T-cell (primary cell): ENCODE results near the gene TBC1D2. TPM values are rescaled to one million over a fixed set of nuclear protein-coding genes. Genes with fewer than 3 reads are reported as not detected.
"Not testable (repeated sequence)": the region's sequence is repeated elsewhere in the genome, so short reads cannot be mapped to it uniquely, and the experiment has no call there.

Source experiments
- ATAC-seq, 4 experiments: fragments of 200-7000 bp in 3 of 4; fragments of 150-1000 bp in 1 of 4; cut with Tn5 transposase; replicated peaks in 1 of 4; 1 replicate in 3 of 4; 2 replicates in 1 of 4; pipeline ENCODE4 v1.10.0; 2021; ENCODE audit warnings: moderate library complexity in 3 of 4, mild to moderate bottlenecking in 2 of 4, moderate number of reproducible peaks in 1 of 4
- CTCF ChIA-PET, 2 donors: fragments of 300-600 bp; sonication (Branson Sonifier 250); formaldehyde crosslinking; loops; one replicate each; lab custom pipeline; 2022; ENCODE audit warnings: antibody characterized with exemption in 2 of 2; lab: Charles Lee
- POLR2A ChIA-PET, 2 donors: fragments of 300-600 bp; sonication (Branson Sonifier 250); formaldehyde crosslinking; loops; one replicate each; lab custom pipeline; 2022; ENCODE audit warnings: antibody characterized with exemption in 2 of 2; lab: Charles Lee
- DNase-seq, 35 experiments: peaks; one replicate each; pipeline versions ENCODE4 v3.0.0 to v3.0.0-alpha.2; 2013 to 2023
- H3K27ac ChIP-seq: one replicate; pipeline ENCODE4 v1.5.1; 2013; ENCODE audit warnings: low read length
- H3K27me3 ChIP-seq, 2 experiments: replicated peaks in 1 of 2; 1 replicate in 1 of 2; 2 replicates in 1 of 2; pipeline versions ENCODE4 v1.6.1 to v1.7.0; 2013; ENCODE audit warnings: low read length in 1 of 2, mixed read lengths in 1 of 2; ENCODE audit not compliant: control insufficient read depth in 2 of 2, insufficient read depth in 2 of 2; ENCODE audit errors: extremely low read depth in 1 of 2
- H3K36me3 ChIP-seq, 2 donors: 1 replicate in 1 of 2; 2 replicates in 1 of 2; pipeline versions ENCODE4 v1.6.1 to v1.7.0; 2013; ENCODE audit warnings: low read length in 1 of 2; ENCODE audit not compliant: control insufficient read depth in 2 of 2, insufficient read depth in 1 of 2; ENCODE audit errors: extremely low read depth in 1 of 2
- H3K4me1 ChIP-seq, 2 experiments: 1 replicate in 1 of 2; 2 replicates in 1 of 2; pipeline versions ENCODE4 v1.6.1 to v1.7.0; 2013; ENCODE audit warnings: low read length in 2 of 2, mixed read lengths in 1 of 2; ENCODE audit not compliant: insufficient read depth in 2 of 2, control insufficient read depth in 1 of 2; ENCODE audit errors: extremely low read depth in 1 of 2
- H3K4me3 ChIP-seq, 2 donors: 1 replicate in 1 of 2; 2 replicates in 1 of 2; pipeline versions ENCODE4 v1.5.1 to v1.7.0; 2013; ENCODE audit warnings: mild to moderate bottlenecking in 2 of 2, low read length in 1 of 2, moderate library complexity in 1 of 2; ENCODE audit not compliant: control insufficient read depth in 1 of 2; ENCODE audit errors: extremely low read depth in 1 of 2
- H3K9me3 ChIP-seq: 2 replicates; pipeline ENCODE4 v1.7.0; 2013
- H3K27ac Mint-ChIP-seq, 2 donors: one replicate each; pipeline ENCODE4 v1.8.0; 2020 to 2021; ENCODE audit warnings: mild to moderate bottlenecking in 2 of 2, mixed read lengths in 2 of 2
- H3K27me3 Mint-ChIP-seq, 2 donors: one replicate each; pipeline ENCODE4 v1.8.0; 2021 to 2022; ENCODE audit warnings: mixed read lengths in 2 of 2
- H3K36me3 Mint-ChIP-seq: one replicate; pipeline ENCODE4 v1.8.0; 2021; ENCODE audit warnings: mixed read lengths
- H3K4me1 Mint-ChIP-seq, 3 donors: one replicate each; pipeline ENCODE4 v1.8.0; 2020 to 2022; ENCODE audit warnings: mixed read lengths in 3 of 3, mild to moderate bottlenecking in 1 of 3
- H3K4me3 Mint-ChIP-seq, 3 donors: one replicate each; pipeline ENCODE4 v1.8.0; 2020 to 2022; ENCODE audit warnings: mild to moderate bottlenecking in 3 of 3, mixed read lengths in 3 of 3, moderate library complexity in 3 of 3
- H3K9me3 Mint-ChIP-seq, 3 donors: one replicate each; pipeline ENCODE4 v1.8.0; 2020 to 2022; ENCODE audit warnings: mixed read lengths in 3 of 3
- WGBS: methylation state at CpG from one replicate; pipeline ENCODE4 v1.1.5; 2013; ENCODE audit warnings: missing lambda C conversion rate; ENCODE audit not compliant: insufficient coverage; 5-methylcytosine and 5-hydroxymethylcytosine counted together
- total RNA-seq, 35 experiments: library from RNA in 6 of 35; stranded (reverse) in 6 of 35; fragments of 120-200 nt in 1 of 35; gene quantifications; one replicate each; pipeline versions ENCODE4 v1.2.1 to v1.2.4 and lab custom pipeline; 2013 to 2026

TBC1D2 gene
- total RNA-seq, 5 donors from 2014 or later (not counting 1 experiment from before 2014, with no cell fraction given) = 4.5 to 10.7 (median 7.1) TPM

DNA sequence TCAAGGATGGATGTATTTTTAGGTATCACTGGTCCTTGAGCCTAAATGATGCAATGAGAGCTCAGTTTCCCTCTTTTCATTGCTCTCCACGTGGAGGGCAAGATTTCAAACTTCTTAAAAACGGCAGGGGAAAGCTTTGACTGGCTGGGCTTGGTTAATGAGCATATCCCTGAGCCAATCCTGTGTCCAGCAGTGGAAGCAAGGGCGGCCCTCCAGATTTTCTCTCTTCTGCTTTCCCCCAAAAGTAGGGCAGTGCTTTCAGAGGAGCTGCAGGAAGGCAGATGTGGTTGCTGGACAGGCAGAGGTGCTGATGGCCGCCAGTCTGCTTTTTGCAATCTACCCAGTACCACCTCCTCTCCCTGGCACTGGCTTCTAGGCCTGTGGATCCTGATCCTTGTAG is 30.0 kb upstream of the TBC1D2 start:
- DNase-seq (no peak), ATAC-seq (no peak)
- no peak overlapping the region for H3K27ac Mint-ChIP-seq
- H3K9me3 Mint-ChIP-seq = no peaks in the 10 kb centered on the region
- peaks cover 0 to 29% of the 10 kb centered on the region in 2 experiments for H3K27me3 ChIP-seq
- H3K36me3 ChIP-seq = no peaks in the 10 kb centered on the region
- H3K4me1 Mint-ChIP-seq = no peaks in the 10 kb centered on the region
- H3K27ac ChIP-seq = no peak overlapping the region
- H3K4me3 ChIP-seq = no peak overlapping the region
- no peaks in the 10 kb centered on the region for H3K4me1 ChIP-seq
- H3K36me3 Mint-ChIP-seq = no peaks in the 10 kb centered on the region
- ChIA-PET CTCF (no interaction called here), POLR2A (no interaction called here)
- no peaks in the 10 kb centered on the region for H3K9me3 ChIP-seq
- no peak overlapping the region for H3K4me3 Mint-ChIP-seq
- peaks cover 3 to 17% of the 10 kb centered on the region in 2 donors for H3K27me3 Mint-ChIP-seq
- 25% methylated on average over 2 of the region's 4 CpGs for WGBS

DNA sequence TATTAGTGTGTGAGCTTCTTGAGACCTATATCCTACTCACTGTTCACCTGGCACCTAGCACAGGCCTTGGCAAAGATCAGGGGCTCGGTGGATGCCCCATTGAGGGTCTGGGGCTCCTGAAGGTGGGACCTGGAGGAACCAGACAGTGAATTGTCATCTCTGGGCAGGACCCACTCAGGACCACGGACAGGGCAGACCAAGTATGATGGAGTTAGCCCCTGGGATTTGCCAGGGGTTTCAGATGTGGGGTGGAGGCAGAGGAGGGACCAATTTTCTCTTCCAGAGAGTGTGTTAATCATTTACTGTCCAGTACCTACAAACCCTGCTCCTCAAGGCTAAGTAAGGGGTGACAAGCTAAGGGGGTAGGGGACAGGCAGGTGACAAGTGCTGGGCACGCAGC is 29.3 kb upstream of the TBC1D2 start:
- no peak overlapping the region for H3K27ac Mint-ChIP-seq
- no peak for DNase-seq
- no peak overlapping the region for H3K4me3 Mint-ChIP-seq

DNA sequence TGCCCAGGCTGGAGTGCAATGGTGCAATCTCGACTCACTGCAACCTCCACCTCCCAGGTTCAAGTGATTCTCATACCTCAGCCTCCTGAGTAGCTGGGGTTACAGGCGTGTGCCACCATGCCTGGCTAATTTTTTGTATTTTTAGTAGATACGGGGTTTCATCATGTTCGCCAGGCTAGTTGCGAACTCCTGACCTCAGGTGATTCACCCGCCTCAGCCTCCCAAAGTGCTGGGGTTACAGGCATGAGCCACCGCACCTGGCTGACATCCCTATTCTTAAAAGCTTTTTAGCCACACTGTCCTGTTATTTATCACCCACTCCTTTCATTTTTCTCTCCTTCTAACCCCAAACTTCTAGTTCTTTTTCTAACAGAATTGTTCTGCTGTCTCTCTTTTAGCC is 27.7 kb upstream of the TBC1D2 start:
- POLR2A ChIA-PET, H3K27ac Mint-ChIP-seq, H3K36me3 Mint-ChIP-seq, H3K4me1 ChIP-seq, H3K9me3 Mint-ChIP-seq, ATAC-seq, H3K4me1 Mint-ChIP-seq, H3K4me3 ChIP-seq, H3K36me3 ChIP-seq, DNase-seq, H3K27ac ChIP-seq, H3K4me3 Mint-ChIP-seq, CTCF ChIA-PET, H3K9me3 ChIP-seq: not testable (repeated sequence)
- peaks cover 12 to 28% of the 10 kb centered on the region in 2 donors for H3K27me3 Mint-ChIP-seq
- WGBS = 75% methylated on average over 4 of the region's 7 CpGs
- peaks cover 0 to 39% of the 10 kb centered on the region in 2 experiments for H3K27me3 ChIP-seq

More for the DNA sequence above, 29.3 kb upstream of the TBC1D2 start:
- Histone ChIP-seq H3K9me3 (no peaks in the 10 kb centered on the region), H3K27me3 (peaks cover 0 to 29% of the 10 kb centered on the region in 2 experiments), H3K4me3 (no peak overlapping the region), H3K27ac (no peak overlapping the region), H3K4me1 (no peaks in the 10 kb centered on the region), H3K36me3 (no peaks in the 10 kb centered on the region)
- WGBS = 47% methylated on average over 2 of the region's 3 CpGs
- peaks cover 3 to 22% of the 10 kb centered on the region in 2 donors for H3K27me3 Mint-ChIP-seq
- no peaks in the 10 kb centered on the region for H3K9me3 Mint-ChIP-seq
- ChIA-PET POLR2A (no interaction called here), CTCF (no interaction called here)
- ATAC-seq = no peak
- H3K36me3 Mint-ChIP-seq = no peaks in the 10 kb centered on the region
- no peaks in the 10 kb centered on the region for H3K4me1 Mint-ChIP-seq

DNA sequence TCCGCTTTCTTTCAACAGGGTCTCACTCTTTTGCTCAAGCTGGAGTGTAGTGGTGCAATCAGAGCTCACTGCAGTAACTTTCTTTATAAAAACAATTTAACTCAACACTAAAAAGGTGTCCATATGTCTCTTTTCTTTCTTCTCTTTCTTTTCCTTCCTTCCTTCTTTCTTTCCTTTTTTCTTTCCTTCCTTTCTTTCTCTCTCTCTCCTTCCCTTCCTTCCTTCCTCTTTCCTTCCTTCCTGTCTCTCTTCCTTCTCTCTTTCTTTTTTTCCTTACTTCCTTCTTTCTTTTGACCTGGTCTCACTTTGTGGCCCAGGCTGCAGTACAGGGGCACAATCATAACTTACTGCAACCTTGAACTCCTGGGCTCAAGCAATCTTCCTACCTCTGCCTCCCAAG is 25.8 kb upstream of the TBC1D2 start:
- Mint-ChIP-seq H3K36me3 (no peaks in the 10 kb centered on the region), H3K4me3 (no peak overlapping the region), H3K27me3 (peaks cover 17 to 31% of the 10 kb centered on the region in 2 donors), H3K27ac (no peak overlapping the region), H3K9me3 (no peaks in the 10 kb centered on the region), H3K4me1 (no peaks in the 10 kb centered on the region)
- H3K4me3 ChIP-seq = no peak overlapping the region
- H3K27me3 ChIP-seq = peaks cover 0 to 27% of the 10 kb centered on the region in 2 experiments
- ChIA-PET CTCF (no interaction called here), POLR2A (no interaction called here)
- H3K4me1 ChIP-seq = no peaks in the 10 kb centered on the region
- DNase-seq (no peak), ATAC-seq (no peak)
- no peaks in the 10 kb centered on the region for H3K36me3 ChIP-seq
- no CpG with 5 or more reads among the region's 1 CpG for WGBS
- H3K9me3 ChIP-seq = no peaks in the 10 kb centered on the region
- no peak overlapping the region for H3K27ac ChIP-seq

DNA sequence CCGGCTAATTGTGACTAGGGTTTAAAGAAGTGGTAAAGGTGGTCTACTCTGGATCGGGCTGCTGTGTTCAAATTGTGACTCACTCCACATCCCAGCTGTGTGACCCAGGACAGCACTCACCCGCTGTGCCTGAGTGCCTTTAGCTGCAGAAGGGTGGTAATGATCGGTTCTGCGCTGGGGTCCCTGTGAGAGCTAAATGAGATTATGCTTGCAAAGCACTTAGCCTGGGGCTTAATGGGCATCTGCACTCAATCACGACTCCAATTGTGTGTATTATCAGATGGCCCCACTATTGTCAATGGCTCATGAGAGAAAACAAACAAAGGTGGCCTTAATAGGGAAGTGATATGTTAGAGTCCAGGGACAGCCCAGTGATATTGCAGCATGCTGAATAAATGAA is 25.1 kb upstream of the TBC1D2 start:
- no peaks in the 10 kb centered on the region for H3K4me1 Mint-ChIP-seq
- H3K36me3 Mint-ChIP-seq = no peaks in the 10 kb centered on the region
- POLR2A ChIA-PET = no interaction called here

DNA sequence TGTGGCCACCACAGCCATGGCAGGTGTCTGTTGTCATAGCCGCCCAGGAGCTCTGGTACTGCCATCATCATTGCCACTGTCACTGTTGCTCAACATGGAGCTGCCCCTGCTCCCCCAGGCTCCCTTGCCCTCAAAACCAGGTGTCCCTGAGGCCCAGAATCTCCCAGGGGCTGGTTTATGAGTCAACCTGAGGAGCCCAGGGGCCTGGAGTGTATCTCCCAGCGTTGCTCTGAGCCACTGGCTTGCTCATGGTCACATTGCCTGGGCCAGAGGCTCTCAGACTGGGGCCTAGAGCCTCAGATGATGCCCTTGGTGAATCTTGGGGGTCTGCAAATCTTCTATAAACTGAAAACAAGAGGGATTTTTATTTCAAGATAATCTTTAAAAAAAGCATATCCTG is 24.7 kb upstream of the TBC1D2 start:
- DNase-seq (no peak), ATAC-seq (no peak)
- H3K27ac Mint-ChIP-seq = no peak overlapping the region
- Histone ChIP-seq H3K27me3 (peaks cover 0 to 25% of the 10 kb centered on the region in 2 experiments), H3K27ac (no peak overlapping the region), H3K9me3 (no peaks in the 10 kb centered on the region), H3K4me3 (no peak overlapping the region), H3K4me1 (no peaks in the 10 kb centered on the region), H3K36me3 (no peaks in the 10 kb centered on the region)
- ChIA-PET POLR2A (no interaction called here), CTCF (no interaction called here)
- H3K9me3 Mint-ChIP-seq = no peaks in the 10 kb centered on the region
- H3K27me3 Mint-ChIP-seq = peaks cover 19 to 30% of the 10 kb centered on the region in 2 donors
- no peaks in the 10 kb centered on the region for H3K36me3 Mint-ChIP-seq
- no peak overlapping the region for H3K4me3 Mint-ChIP-seq
- H3K4me1 Mint-ChIP-seq = no peaks in the 10 kb centered on the region
- no CpG with 5 or more reads among the region's 2 CpGs for WGBS

More for the DNA sequence above, 25.1 kb upstream of the TBC1D2 start:
- H3K4me1 ChIP-seq = no peaks in the 10 kb centered on the region
- no peak overlapping the region for H3K27ac ChIP-seq
- H3K27me3 ChIP-seq = peaks cover 0 to 25% of the 10 kb centered on the region in 2 experiments
- Mint-ChIP-seq H3K9me3 (no peaks in the 10 kb centered on the region), H3K27me3 (peaks cover 17 to 31% of the 10 kb centered on the region in 2 donors), H3K27ac (no peak overlapping the region), H3K4me3 (no peak overlapping the region)
- ATAC-seq (no peak), DNase-seq (no peak)
- H3K9me3 ChIP-seq = no peaks in the 10 kb centered on the region
- H3K4me3 ChIP-seq = no peak overlapping the region
- WGBS = 82% methylated on average over 5 of the region's 6 CpGs
- no peaks in the 10 kb centered on the region for H3K36me3 ChIP-seq
- CTCF ChIA-PET = no interaction called here
